Activated naive CD4-positive, alpha-beta T cell treated with Interleukin-2 at 50 U/mL for 16 hours (primary cell): ENCODE data around the gene EEF2K.

Source experiments
- DNase-seq: peaks from one replicate; pipeline ENCODE4 v3.0.0-alpha.2; 2020

EEF2K gene

GRCh38 chr16:22255335-22255734, 49.3 kb downstream of the EEF2K start:
- DNase-seq, result no peak

- DNase-seq, result no peak
These were observed 51.4 kb downstream of the EEF2K start for GRCh38 chr16:22257440-22257839.

- no peak for DNase-seq
These were observed 54.4 kb downstream of the EEF2K start for GRCh38 chr16:22260490-22260889.

- no peak for DNase-seq
These were observed 56.4 kb downstream of the EEF2K start for GRCh38 chr16:22262460-22262859.

GRCh38 chr16:22264786-22265185, 58.7 kb downstream of the EEF2K start:
- DNase-seq, result no peak

- no peak for DNase-seq
These were observed 59.3 kb downstream of the EEF2K start for GRCh38 chr16:22265351-22265750.

- DNase-seq, result no peak
These were observed 60.5 kb downstream of the EEF2K start for GRCh38 chr16:22266546-22266945.

- no peak for DNase-seq
These were observed 61.7 kb downstream of the EEF2K start for GRCh38 chr16:22267764-22268163.

- peak; percentile 14 for DNase-seq
These were observed 64.4 kb downstream of the EEF2K start for GRCh38 chr16:22270525-22270924.

- DNase-seq, result no peak
These were observed 67.0 kb downstream of the EEF2K start for GRCh38 chr16:22272870-22273650.

GRCh38 chr16:22274916-22275315, 68.8 kb downstream of the EEF2K start:
- no peak for DNase-seq

- no peak for DNase-seq
These were observed 72.6 kb downstream of the EEF2K start for GRCh38 chr16:22278441-22279230.

- DNase-seq, result no peak
These were observed 76.3 kb downstream of the EEF2K start for GRCh38 chr16:22282254-22282892.

GRCh38 chr16:22284637-22285036, 78.6 kb downstream of the EEF2K start:
- no peak for DNase-seq

GRCh38 chr16:22285080-22285479, 79.0 kb downstream of the EEF2K start:
- no peak for DNase-seq

- DNase-seq, result no peak
These were observed 84.9 kb downstream of the EEF2K start for GRCh38 chr16:22291020-22291419.

- no peak for DNase-seq
These were observed 85.8 kb downstream of the EEF2K start for GRCh38 chr16:22291860-22292318.

- no peak for DNase-seq
These were observed 86.2 kb downstream of the EEF2K start for GRCh38 chr16:22292320-22292719.

GRCh38 chr16:22293137-22294106, 87.3 kb downstream of the EEF2K start:
- DNase-seq, result no peak

GRCh38 chr16:22296225-22297113, 90.4 kb downstream of the EEF2K start:
- no peak for DNase-seq
